HG03108 (cell line): ENCODE data around the gene EIF4E2.

ENCODE experiments used
- ATAC-seq: cut with Tn5 transposase; IDR thresholded peaks from one replicate; pipeline ENCODE4 v1.9.1; 2021; ENCODE audit warnings: moderate library complexity; ENCODE audit not compliant: unreplicated experiment

The EIF4E2 gene, protein sequence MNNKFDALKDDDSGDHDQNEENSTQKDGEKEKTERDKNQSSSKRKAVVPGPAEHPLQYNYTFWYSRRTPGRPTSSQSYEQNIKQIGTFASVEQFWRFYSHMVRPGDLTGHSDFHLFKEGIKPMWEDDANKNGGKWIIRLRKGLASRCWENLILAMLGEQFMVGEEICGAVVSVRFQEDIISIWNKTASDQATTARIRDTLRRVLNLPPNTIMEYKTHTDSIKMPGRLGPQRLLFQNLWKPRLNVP

DNA sequence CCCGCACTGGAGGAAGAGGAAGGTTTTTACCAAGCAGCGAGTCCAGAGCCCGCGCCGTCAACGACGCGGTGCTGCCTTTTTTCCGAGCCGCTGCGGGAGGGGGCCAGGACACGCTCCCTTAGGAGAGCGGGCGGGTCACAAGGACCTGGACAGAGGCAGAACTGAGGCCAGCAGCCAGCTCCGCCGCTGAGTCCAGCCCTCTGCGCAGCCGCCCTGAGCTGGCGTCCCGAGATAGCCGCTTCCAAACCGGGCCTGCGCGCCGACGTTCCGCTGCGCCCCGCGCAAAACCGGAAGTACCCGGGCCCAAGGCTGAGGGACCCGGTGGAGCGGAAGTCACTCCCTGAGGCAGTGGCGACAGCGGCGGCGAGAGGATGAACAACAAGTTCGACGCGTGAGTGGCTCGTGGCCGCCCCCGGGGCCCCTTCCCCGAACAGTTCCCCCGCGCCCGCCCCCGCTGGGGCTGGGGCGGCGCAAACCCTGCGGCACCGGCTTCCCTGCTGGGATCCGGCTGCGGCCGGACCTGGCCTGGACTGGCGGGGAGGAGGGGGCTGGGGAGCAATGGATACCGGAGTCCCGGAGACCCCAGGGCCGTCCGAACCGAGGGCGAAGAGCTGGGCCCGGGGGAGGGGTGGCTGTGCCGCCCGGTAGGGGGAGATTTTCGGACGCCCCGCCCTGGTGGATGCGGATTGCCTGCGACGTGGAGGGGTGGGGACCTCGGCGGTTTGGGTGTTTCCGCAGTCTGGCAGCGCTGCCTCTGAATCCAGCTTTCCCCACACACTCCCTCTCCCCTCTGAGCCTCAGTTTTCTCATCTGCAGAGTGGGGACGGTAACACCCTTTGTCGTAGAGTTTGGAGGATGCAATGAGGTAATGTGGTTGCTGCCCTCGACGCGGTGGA is at the start of gene EIF4E2, which contains the start of gene TIGD1:
Gene EIF4E2 (plus strand): TSS at position 336 of the 896 bp plus-strand sequence. CDS start 36 bp downstream, at position 372.
Gene TIGD1 (minus strand): TSS at position 204 of the 896 bp plus-strand sequence. CDS start 675 bp downstream, outside the sequence.
- peak; percentile 96 for ATAC-seq

DNA sequence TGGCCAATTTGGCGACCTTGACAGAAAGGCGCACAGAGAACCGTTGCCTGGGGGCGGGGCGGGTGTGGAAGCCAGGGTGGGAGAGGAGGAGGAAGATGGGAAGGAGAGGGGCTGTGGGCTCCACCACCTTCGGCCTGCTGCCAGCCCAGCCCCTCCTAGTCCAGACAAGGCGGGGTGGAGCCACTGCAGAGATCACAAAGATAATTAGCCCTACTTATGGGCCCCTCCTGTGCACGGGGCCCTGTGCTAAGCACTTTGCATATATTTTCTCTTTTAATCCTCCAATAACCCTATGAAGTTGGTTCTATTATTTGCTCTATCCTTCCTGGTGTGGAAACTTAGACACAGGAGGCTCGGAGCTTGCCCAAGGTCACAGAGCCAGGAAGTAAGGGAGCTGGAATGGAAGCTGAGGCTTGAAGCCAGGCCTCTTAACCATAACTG is 49.1 kb upstream of the EIF4E2 start:
- no peak for ATAC-seq

DNA sequence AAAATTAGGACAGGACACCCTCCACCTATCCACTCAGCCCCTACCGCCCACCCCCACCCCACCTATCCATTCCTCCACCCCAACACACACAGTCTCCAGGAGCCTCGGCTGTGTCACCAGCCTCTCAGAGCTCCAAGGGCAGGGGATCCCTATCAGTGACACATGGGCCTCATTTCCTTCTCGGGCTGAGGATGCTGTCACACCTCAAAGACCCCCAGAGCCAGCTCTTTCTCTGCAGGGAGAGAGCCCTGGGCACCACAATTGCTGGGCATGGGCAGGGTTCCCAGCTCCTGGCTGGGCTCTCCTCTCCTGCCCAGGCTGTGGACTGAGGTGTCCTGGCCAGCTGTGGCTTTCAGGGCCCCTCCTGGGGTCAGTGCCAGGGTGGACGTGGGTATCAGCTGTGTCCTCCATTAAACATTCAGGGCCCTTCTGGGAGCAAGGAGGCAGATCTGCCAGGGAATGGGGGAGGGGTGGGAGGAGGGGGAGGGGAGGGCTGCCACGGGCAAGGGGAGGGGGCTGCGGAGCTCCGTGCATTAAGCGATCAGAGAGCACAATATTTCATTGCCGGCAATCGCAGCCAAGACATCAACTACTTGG is 48.6 kb upstream of the EIF4E2 start:
- no peak for ATAC-seq

DNA sequence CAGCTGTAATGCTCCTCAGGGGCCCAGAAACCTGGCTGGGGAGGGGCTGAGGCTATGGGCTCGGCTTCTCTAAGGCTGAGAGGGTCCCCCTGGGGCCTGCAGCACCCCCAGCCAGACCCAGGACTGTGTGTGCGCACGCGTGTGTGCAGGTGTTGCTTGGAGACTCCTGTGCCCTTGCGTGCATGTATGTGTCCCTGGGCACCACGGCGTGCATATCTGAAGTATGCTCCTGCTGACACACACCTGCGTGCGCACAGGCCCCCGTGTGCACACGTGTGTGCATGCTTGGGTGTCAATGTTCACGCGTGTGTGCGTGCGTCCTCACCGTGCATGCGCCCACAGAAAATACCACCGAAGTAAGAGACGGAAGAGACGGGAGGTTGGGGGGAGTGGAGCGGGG is 48.0 kb upstream of the EIF4E2 start:
- ATAC-seq: no peak

DNA sequence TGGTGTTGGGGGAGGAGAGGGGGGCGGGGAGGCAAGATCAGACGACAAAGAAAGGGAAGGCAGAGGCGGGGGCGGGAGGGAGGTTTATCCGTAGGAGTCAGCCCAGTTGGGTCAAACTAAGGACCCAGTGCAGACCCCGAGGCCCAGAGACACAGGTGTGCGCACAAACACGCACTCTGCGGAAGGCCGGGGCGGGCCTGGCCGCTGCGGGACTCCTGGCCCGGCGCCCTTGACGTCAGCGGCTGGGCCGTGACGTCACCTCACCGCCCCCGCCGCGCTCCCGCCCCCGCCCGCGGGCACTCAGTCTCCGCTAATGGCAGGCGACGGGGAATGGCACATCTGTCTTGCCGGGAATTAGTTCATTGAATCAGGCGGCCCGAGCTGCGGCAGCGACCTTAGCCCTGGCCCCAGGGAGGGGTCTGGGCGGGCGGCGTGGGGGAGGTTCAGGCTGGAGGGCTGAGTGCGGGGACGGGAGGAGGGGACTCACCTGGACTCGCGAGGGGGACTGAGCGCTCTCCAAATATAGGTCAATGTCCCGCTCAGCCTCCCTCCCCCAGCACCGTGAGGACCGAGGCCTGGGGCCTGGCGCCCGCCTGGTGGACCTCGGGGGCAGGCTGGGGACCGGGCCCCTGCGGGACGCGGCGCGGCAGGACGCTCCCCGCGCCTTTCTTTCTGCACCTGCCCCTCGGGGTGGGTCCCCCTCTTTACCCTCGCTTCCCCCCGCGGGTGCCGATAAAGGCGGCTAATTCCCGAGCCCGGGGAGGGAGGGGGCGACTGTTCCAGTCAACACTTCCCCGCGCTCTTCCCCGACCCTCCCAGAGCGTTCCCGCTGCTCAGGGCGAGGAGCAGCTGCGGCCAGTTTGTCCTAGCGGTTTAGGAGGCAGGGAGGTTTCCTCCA is 47.3 kb upstream of the EIF4E2 start:
- no peak for ATAC-seq

DNA sequence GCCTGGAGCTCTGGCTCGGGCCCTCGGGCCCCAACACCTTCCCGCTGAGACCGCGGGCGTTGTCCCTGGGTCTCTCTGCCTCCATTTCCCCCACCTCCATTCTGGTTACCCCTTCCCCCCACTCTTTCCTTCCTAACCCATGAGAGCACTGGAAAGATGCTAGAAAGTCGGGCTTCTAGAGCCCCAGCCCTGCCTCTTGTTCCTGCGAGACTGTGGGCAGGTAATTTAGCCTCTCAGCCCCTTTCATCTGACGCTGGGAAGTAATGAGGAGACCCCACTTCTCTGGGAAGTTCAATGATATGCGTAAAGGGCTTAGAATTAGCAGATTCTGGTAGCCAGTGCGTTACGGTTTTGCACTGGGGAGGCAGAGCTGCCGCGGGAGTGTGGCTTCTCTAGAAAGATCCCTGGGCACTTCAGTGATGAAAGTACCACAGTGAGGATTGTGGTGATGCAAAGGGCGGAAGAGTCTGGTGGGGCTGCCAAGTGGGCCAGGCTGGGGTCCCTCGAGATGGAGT is 46.6 kb upstream of the EIF4E2 start:
- no peak for ATAC-seq

DNA sequence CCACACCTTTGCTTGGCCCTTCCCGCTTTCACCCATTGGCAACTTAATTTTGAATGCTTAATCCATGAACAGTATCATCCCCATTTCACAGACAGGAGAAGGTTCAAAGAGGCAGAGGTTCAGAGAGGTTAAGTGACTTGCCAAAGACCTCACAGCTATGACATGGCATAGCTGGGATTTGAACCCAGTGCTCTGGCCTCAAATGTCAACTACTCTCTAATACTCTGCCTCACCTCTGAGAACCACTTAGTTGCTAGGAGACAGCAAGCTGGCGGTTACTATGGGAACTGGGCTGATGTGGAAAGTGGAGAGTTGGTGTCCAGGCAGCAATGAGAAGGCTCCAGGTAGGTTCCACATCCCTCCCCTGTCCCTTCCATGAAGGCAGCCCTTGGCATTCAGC is 46.1 kb upstream of the EIF4E2 start:
- ATAC-seq: no peak

DNA sequence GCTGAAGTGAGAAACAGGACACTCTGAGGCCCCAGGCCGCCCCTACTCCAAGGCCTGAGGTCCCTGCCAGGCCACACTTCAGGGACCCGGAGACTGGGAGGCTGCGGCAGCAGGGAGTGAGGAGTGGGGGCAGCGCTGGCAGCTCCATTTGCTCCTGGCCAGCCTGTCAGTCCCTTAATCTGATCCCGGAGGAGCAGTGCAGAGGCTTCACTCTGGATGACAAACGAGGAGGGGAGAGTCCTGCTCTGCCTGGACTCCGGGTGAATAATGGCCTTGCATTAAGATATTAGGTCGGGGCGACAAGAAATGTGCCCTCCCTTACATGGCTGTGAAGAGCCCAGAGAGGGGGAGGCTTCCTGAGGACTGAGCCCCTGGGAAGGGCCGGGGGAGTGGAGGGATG is 44.6 kb upstream of the EIF4E2 start:
- no peak for ATAC-seq

DNA sequence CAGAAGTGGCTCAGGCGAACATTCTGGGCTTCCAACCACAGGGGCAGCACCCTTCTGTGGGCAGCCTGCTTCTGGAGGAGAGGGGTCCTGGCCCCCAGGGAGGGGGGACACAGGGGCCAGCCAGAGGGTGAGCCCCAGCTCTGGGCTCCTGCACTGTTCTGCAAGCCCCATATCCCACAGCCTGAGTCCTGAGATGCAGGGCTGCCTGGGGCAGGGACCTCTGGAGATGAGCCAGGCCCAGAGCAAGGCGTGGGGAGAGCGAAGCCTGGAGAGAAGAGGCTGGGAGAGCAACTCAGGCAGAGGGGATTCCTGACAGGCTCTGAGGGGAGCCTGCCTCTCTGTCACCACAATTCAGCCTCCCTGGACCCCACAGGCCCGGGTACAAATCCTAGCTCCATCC is 43.8 kb upstream of the EIF4E2 start:
- ATAC-seq: no peak

DNA sequence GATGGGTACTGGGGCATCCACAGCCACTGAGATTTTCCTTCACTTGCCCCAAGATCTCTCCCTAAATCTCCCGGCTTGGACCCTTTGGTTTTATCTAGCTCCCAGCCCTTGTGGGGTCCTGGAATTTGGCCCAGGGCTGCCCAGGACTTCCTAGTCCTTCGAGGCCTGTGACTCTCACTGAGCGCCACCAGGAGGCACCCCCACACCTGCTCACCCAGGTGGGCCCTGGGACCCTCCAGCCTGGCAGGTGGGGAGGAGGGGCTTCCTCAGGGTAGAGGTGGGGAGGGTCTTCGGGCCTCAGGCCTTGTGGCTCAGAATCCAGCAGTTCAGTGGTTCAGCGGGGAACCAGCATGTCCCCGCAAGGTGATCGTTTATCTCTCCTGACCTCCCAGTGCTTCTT is 42.2 kb upstream of the EIF4E2 start:
- ATAC-seq: no peak

DNA sequence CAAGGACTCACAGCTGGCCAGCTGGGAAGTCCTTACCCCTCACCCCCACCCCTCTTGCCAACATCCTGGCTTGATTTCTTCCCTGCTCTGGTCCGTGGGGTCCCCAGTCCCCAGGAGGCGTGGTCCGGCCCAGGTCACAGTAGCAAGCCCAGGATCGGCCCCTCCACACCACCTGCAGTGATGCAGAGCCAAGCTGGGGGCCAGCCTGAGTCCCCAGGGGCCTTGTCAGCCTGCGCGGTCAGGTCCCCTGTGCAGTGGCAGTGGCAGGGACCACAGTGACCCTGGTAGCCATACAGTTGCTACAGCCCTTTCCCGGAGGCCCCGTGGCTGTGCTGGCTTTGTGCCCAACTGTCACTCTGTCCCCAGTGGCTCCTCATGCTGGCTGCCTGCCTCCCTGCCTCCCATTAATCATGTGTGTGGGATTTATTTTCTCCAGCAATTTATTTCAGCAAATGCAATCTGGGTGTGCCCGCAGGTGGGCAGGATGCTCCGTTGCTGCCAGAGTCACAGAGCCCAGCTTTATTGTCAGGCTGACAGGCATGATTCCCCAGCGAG is 39.1 kb upstream of the EIF4E2 start:
- no peak for ATAC-seq

DNA sequence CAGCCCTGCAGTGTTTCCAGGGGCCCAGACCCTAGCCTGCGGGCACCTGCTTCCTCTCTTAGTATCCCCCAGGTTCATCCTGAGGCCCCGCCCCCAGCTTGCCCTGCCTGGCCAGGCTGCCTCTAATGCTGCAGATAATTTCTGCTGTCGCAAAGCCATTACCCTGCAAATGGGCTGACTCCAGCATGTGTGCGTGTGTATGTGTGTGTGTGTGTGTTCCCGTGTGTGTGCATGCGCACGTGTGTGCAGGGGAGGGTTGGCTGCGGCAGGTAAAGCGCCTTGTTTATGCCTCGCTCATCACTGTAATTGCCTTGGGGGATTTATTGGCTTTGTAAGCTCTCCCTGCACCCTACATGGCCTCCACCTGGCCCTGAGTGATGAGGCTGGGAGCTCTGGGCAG is 37.9 kb upstream of the EIF4E2 start:
- no peak for ATAC-seq

DNA sequence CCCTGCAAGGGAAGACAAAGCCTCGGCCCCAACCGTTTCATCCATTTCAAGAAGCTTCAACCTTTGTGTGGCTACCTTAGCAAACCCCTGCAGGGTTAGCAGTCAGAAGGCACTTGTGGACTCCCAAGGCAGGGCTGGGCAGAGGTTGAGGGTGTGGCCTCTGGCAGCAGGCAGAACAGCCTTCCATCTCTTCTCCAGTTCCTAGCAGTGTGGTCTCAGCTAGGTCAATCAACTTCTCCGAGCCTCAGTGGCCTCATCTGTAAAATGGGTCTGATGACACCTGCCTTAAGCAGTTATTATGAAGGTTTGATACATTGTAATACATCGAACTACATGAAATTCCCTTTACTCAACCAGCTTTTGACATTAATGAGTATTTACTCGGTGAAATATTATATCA is 37.1 kb upstream of the EIF4E2 start:
- no peak for ATAC-seq

DNA sequence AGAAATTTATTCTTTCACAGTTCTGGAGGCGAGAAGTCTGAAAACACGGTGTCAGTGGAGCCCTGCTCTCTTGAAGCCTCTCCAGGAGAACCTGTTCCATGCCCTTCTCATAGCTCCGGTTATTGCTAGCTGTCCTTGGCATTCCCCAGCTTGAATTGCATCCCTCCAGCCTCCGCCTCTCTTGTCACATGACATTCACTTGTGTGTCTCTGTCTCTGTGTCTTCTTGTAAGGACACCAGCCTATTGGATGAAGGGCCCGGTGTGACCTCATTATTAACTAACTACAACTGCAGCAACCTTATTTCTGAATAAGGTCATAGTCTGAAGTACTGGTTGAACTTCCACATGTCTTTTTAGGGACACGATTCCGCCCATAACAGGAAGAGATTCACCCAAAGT is 34.9 kb upstream of the EIF4E2 start:
- no peak for ATAC-seq

DNA sequence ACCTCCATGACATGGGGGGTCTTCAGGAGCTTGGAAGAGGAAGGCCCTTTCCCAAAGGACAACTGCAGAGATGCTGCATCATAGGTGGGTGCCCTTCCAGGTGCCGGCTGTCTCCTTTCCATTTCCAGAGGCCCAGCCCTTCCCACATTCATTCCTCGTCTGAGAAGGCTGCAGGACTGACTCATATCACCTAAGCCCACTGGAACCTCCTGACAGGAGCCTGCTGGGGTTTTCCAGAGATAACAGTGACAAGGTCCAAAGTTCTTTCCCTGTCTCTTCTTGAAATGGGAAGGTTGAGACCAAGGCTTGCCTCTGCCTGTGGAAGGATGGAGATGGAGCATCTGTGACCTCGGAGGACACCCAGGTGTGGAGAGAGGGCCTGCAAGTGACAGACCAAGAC is 33.9 kb upstream of the EIF4E2 start:
- no peak for ATAC-seq

DNA sequence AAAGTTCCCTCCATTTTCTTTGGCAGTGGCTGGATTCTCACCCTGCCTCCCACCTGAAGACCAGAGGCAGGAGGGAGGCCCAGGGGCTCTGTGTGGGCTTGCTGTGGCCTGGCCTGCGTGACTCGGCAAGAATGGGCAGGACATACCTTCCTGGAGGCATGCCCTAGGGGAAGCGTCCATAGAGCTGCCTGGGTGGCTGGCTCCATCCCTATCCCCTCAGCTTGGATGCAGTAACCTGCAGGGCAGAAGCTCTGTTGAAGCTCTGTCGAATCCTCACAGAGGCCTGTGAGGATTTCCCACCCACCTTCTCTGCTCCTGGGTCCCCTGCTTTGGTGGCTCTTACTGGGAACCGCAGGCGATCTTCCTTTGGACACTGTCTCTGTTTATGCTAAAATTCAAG is 31.6 kb upstream of the EIF4E2 start:
- ATAC-seq: no peak

DNA sequence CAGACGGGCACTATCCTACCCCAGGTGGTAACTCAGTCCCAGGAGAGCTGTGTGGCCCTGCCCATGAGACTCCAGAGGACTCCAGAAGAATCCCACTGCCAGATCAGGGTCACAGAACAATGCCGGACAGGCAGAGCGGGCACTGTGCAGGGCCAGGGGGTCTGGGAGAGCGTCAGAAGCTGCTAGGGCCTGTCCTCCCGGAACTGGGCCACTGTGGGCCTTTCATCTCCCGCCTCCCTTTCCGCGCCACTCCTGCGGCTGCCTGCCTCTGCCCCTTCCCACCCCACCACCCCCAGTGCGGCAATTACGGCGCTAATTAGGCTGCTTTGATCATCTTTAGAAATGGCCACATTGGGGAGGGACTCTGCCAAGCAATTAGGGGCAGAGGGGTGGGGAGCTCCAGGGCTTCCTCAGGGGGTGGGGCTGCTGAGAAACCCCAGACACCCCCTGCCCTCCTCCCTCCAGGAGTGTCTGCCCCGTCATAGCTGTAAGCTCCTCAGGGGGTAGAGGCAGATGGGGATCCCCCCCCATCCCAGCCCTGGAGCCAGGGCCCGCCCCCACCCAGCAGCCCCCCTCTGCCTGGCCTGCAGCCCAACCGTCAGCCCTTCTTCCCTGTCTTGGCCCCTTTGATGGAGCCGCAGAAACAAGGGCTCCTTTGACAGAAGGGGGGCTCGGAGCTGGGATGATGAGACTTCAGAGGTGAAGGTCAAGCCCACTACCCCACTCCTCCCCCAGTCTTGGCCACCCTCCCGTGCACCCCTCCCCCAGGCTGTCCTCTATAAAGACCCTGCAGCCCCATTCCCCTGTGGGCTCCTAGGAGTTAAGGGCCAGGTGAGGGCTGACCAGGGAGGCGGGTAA is 30.7 kb upstream of the EIF4E2 start, which contains the start of gene PRSS56:
Gene PRSS56 (plus strand): TSS at position 808 of the 858 bp plus-strand sequence. CDS start 211 bp downstream, outside the sequence.
- ATAC-seq: no peak

DNA sequence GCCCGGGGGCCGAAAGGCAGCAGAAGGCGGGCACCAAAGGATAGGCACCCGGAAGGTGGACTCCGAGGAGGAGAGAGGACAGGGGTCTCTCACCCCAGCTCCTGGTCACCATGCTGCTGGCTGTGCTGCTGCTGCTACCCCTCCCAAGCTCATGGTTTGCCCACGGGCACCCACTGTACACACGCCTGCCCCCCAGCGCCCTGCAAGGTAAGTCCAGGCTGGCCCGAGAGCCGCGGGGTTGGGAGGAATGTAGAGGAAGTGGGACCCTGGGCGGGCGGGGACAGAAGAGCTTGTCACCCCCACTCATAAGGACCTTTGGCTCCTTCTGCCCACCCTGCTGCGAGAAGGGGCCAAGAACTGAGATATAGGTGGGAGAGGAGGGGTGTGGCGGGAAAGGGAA is 30.0 kb upstream of the EIF4E2 start:
- no peak for ATAC-seq

DNA sequence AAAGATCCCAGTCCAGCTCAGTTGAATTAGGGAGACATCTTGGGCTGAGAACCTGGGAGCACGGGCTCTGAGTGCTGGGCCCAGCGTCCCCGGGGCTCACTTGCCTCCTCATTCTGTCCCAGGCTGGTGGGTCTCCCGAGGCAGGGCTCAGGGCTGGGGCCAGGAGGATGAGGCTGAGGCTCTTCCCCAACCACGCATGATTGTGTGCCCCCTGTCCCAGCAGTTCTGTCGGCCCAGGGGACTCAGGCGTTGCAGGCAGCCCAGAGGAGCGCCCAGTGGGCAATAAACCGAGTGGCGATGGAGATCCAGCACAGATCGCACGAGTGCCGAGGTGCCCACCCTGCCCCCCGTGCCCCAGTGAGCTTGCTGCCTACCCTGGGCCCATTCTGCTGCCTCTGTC is 29.4 kb upstream of the EIF4E2 start:
- ATAC-seq: no peak
